HCT116 (cell line): ENCODE measurements around the gene TLR9. TPM values are rescaled to one million over a fixed set of nuclear protein-coding genes. Genes with fewer than 3 reads are reported as not detected.

Experiments used
- ATAC-seq: fragments of 200-7000 bp; cut with Tn5 transposase; 2 replicates; pipeline ENCODE4 v1.9.1; 2020; ENCODE audit warnings: mild to moderate bottlenecking, moderate library complexity
- BruUV-seq: library from RNA; stranded (reverse); fragments of 400-500 nt; replicated peaks from 2 replicates; lab custom pipeline; 2021; lab: Mats Ljungman, UMichigan
- CTCF ChIA-PET: fragments of 300-600 bp; sonication (Branson Sonifier 250); formaldehyde crosslinking; loops from one replicate; lab custom pipeline; 2021; ENCODE audit warnings: antibody characterized with exemption; lab: Charles Lee
- POLR2A ChIA-PET: fragments of 300-600, 350-600 bp; sonication (Branson Sonifier 250); formaldehyde crosslinking; loops from one replicate; lab custom pipeline; 2021; ENCODE audit warnings: antibody characterized with exemption; lab: Charles Lee
- RAD21 ChIA-PET, 2 experiments: fragments of 300-600 bp; sonication (Branson Sonifier 250); formaldehyde crosslinking; loops; one replicate each; lab custom pipeline; 2023; ENCODE audit warnings: low total read pairs in 2 of 2; ENCODE audit not compliant: uncharacterized antibody in 2 of 2, unreplicated experiment in 2 of 2, low non-redundant PET in 1 of 2; lab: Charles Lee
- DNase-seq: peaks from one replicate; pipeline ENCODE4 v3.0.0-alpha.2; 2010; ENCODE audit warnings: low read depth, low spot score
- H2AFZ ChIP-seq: fragments of 200-600 bp; shearing (Covaris generic), sonication (generic); 2 replicates; pipeline ENCODE4 v1.6.1; 2017; ENCODE audit warnings: low read depth, mixed run types, mixed read lengths, antibody characterized with exemption, low read length; ENCODE audit not compliant: poor library complexity, severe bottlenecking
- H3K27ac ChIP-seq: 2 replicates; pipeline ENCODE4 v1.5.1; 2012; ENCODE audit warnings: low read depth, low read length
- H3K27me3 ChIP-seq: fragments of 200-600 bp; sonication (generic); 2 replicates; pipeline ENCODE4 v1.6.1; 2016; ENCODE audit warnings: mixed run types, low read length, mixed read lengths; ENCODE audit not compliant: insufficient read depth
- H3K36me3 ChIP-seq, 2 experiments: fragments of 200-500 bp in 1 of 2; fragments of 200-600 bp in 1 of 2; sonication (Bioruptor generic) in 1 of 2; sonication (generic) in 1 of 2; 2 replicates each; pipeline versions ENCODE4 v1.5.1 to v1.6.1; 2014 to 2016; ENCODE audit warnings: low read length in 2 of 2, inconsistent platforms in 1 of 2, mixed read lengths in 1 of 2, mixed run types in 1 of 2; ENCODE audit not compliant: insufficient read depth in 2 of 2, control insufficient read depth in 1 of 2
- H3K4me1 ChIP-seq, 2 experiments: fragments of 200-600 bp in 1 of 2; sonication (generic) in 1 of 2; 2 replicates each; pipeline versions ENCODE4 v1.5.1 to v1.6.1; 2012 to 2017; ENCODE audit warnings: low read length in 2 of 2, inconsistent platforms in 1 of 2, mild to moderate bottlenecking in 1 of 2, mixed read lengths in 1 of 2, mixed run types in 1 of 2, moderate library complexity in 1 of 2; ENCODE audit not compliant: insufficient read depth in 2 of 2, control insufficient read depth in 1 of 2
- H3K4me2 ChIP-seq: fragments of 200-600 bp; sonication (generic); 2 replicates; pipeline ENCODE4 v1.6.1; 2017; ENCODE audit warnings: mixed run types, low read length, mixed read lengths
- H3K4me3 ChIP-seq, 2 experiments: fragments of 200-600 bp in 1 of 2; sonication (generic) in 1 of 2; replicated peaks in 1 of 2; 2 replicates each; pipeline ENCODE4 v1.5.1; 2011 to 2016; ENCODE audit warnings: low read length in 2 of 2, control low read depth in 1 of 2, low read depth in 1 of 2, mild to moderate bottlenecking in 1 of 2, mixed read lengths in 1 of 2, mixed run types in 1 of 2
- H3K79me2 ChIP-seq: fragments of 200-600 bp; sonication (generic); 2 replicates; pipeline ENCODE4 v1.6.1; 2017; ENCODE audit warnings: mild to moderate bottlenecking, mixed run types, low read length, moderate library complexity, mixed read lengths; ENCODE audit not compliant: insufficient read depth
- H3K9ac ChIP-seq: fragments of 200-600 bp; sonication (generic); 2 replicates; pipeline ENCODE4 v1.6.1; 2016; ENCODE audit warnings: low read length, mixed read lengths
- H3K9me2 ChIP-seq: fragments of 200-600 bp; sonication (generic), shearing (Covaris generic); 2 replicates; pipeline ENCODE4 v1.6.1; 2017; ENCODE audit warnings: mixed run types, mild to moderate bottlenecking, moderate library complexity; ENCODE audit not compliant: insufficient read depth
- H3K9me3 ChIP-seq, 2 experiments: fragments of 200-500 bp in 1 of 2; fragments of 200-600 bp in 1 of 2; sonication (Bioruptor generic) in 1 of 2; sonication (generic) in 1 of 2; 2 replicates each; pipeline ENCODE4 v1.6.1; 2014 to 2017; ENCODE audit warnings: low read length in 2 of 2, mixed read lengths in 2 of 2, inconsistent platforms in 1 of 2, low read depth in 1 of 2, mild to moderate bottlenecking in 1 of 2, mixed run types in 1 of 2, moderate library complexity in 1 of 2; ENCODE audit not compliant: control insufficient read depth in 1 of 2, insufficient read depth in 1 of 2
- H4K20me1 ChIP-seq: fragments of 200-600 bp; sonication (generic), shearing (Covaris generic); 2 replicates; pipeline ENCODE4 v1.6.1; 2017; ENCODE audit warnings: mixed run types, mild to moderate bottlenecking, moderate library complexity; ENCODE audit not compliant: insufficient read depth
- CTCF ChIP-seq, 3 experiments: fragments of 200-600 bp in 1 of 3; sonication (generic) in 1 of 3; IDR thresholded peaks in 2 of 3; conservative IDR thresholded peaks in 1 of 3; 2 replicates each; pipeline ENCODE4 v1.5.1; 2012 to 2017; ENCODE audit warnings: low read depth in 2 of 3, low read length in 2 of 3, antibody characterized with exemption in 1 of 3, borderline replicate concordance in 1 of 3, control low read depth in 1 of 3, mild to moderate bottlenecking in 1 of 3, mixed read lengths in 1 of 3, mixed run types in 1 of 3, moderate library complexity in 1 of 3; ENCODE audit not compliant: insufficient read depth in 1 of 3
- RAD21 ChIP-seq: IDR thresholded peaks from 2 replicates; pipeline ENCODE4 v1.6.1; 2012; ENCODE audit warnings: low read depth, mild to moderate bottlenecking
- REST ChIP-seq: IDR thresholded peaks from 2 replicates; pipeline ENCODE4 v1.6.1; 2012; ENCODE audit warnings: low read depth
- TCF7L2 ChIP-seq: IDR thresholded peaks from 2 replicates; pipeline ENCODE4 v1.7.0; 2011; ENCODE audit warnings: borderline replicate concordance, inconsistent platforms; ENCODE audit not compliant: insufficient read depth, insufficient read length; ENCODE audit errors: extremely low read depth
- YY1 ChIP-seq: IDR thresholded peaks from 2 replicates; pipeline ENCODE4 v1.6.1; 2011; ENCODE audit warnings: low read length, low read depth, moderate library complexity, mild to moderate bottlenecking; ENCODE audit not compliant: insufficient replicate concordance; ENCODE audit errors: extremely low read depth
- intact Hi-C: fragments of 100-400 bp; cut with micrococcal nuclease; formaldehyde crosslinking; loops from 2 replicates; pipeline ENCODE4 v1.10.0; 2022
- total RNA-seq: library from RNA; stranded (reverse); gene quantifications from one replicate; pipeline ENCODE4 v1.2.1, GENCODE V29; 2021; ENCODE audit not compliant: unreplicated experiment

The TLR9 gene
- total RNA-seq, 1 experiment from 2014 or later: 0.15 TPM

- TF ChIP-seq REST (no peak), CTCF (IDR thresholded peaks at IDR 0.05 in 2 of 3, conservative IDR thresholded peaks at IDR 0.05 in 1 of 3; ENCODE audit: borderline replicate concordance in 1 of 3, insufficient read depth in 1 of 3, low read depth in 2 of 3, low read length in 2 of 3) (no peak)
These were observed 32.5 kb upstream of the TLR9 start (continued) for GRCh38 chr3:52257911-52258310.

GRCh38 chr3:52256622-52257021 is 31.2 kb upstream of the TLR9 start:
- POLR2A ChIA-PET: interaction anchor here (1.3 kb wide), 1 partner anchor 16 kb away, joined by 4 read pairs; no protein-coding TSS in a partner anchor
- TF ChIP-seq RAD21: no peak
- TF ChIP-seq REST: no peak
- TF ChIP-seq TCF7L2: no peak
- no peak for TF ChIP-seq YY1
- H4K20me1 ChIP-seq: no peaks in the 10 kb centered on the region
- H3K4me1 ChIP-seq: no peaks in the 10 kb centered on the region
- no peak for ATAC-seq
- peaks cover 72 to 79% of the 10 kb centered on the region in 2 experiments for H3K36me3 ChIP-seq
- H3K9me3 ChIP-seq: no peaks in the 10 kb centered on the region
- no peak overlapping the region for H3K9ac ChIP-seq
- no peaks in the 10 kb centered on the region for H3K9me2 ChIP-seq
- no peak overlapping the region for H3K4me2 ChIP-seq
- RAD21 ChIA-PET: no interaction called here
- H3K4me3 ChIP-seq: no peak overlapping the region
- CTCF ChIA-PET: no interaction called here
- BruUV-seq: no TSS peak
- intact Hi-C loops: no loop called here
- H3K79me2 ChIP-seq: peaks cover 47% of the 10 kb centered on the region
- H3K27ac ChIP-seq: no peak overlapping the region
- H2AFZ ChIP-seq: no peak overlapping the region
- H3K27me3 ChIP-seq: no peaks in the 10 kb centered on the region
- DNase-seq: no peak
